ENCODE results near the gene ADAMTSL3. TPM values are rescaled to one million over a fixed set of nuclear protein-coding genes. Genes with fewer than 3 reads are reported as not detected.

ADAMTSL3 gene
- total and polyA plus RNA-seq, 2 of the 8 experiments (the other 6 are each of a cell fraction or from before 2014, with no cell fraction given): 0.35 to 1.4 TPM

DNA sequence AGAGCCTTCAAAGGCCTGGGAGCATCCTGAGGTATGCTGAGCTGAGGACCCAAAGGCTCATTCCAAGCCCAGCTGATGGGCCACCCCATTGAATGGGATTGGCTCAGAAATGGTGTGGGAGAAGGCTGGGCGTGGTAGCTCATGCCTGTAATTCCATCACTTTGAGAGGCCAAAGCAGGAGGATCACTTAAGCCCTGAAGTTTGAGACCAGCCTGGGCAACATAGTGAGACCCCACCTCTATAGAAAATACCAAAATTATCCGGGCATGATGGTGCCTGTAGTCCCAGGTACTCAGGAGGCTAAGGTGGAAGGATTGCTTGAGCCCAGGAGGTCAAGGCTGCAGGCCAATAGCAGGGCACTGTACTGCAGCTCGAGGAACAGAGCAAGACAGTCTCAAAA lies 43.8 kb upstream of the ADAMTSL3 start (continued):
- TF ChIP-seq GABPA (IDR thresholded peaks at IDR 0.05; ENCODE audit: borderline replicate concordance, insufficient read depth, low read length) (no peak), ASH2L (IDR thresholded peaks at IDR 0.05; ENCODE audit: low read length) (no peak), CREB1 (IDR thresholded peaks at IDR 0.05) (no peak), MAFK (IDR thresholded peaks at IDR 0.05; ENCODE audit: low read depth, low read length) (no peak), POLR2A (IDR thresholded peaks at IDR 0.05; ENCODE audit: control extremely low read depth in 1 of 2, low read depth in 2 of 2, low read length in 2 of 2) (no peak), TEAD4 (IDR thresholded peaks at IDR 0.05; ENCODE audit: low read depth, low read length) (no peak), BACH1 (IDR thresholded peaks at IDR 0.05; ENCODE audit: low read length) (no peak)
